ENCODE measurements around the gene PALLD.

- TF ChIP-seq CTCF (IDR thresholded peaks at IDR 0.05) (no peak), POLR2A (IDR thresholded peaks at IDR 0.05) (no peak)
These were observed 346.8 kb downstream of the PALLD start for GRCh38 chr4:168843635-168844034.

Measured in esophagus squamous epithelium (tissue), 4 donors.